HCT116 (cell line): ENCODE results near the gene CYRIA.

Experiments
- CBX3 ChIP-seq: IDR thresholded peaks from 2 replicates; pipeline ENCODE4 v1.6.1; 2012; ENCODE audit warnings: low read depth
- CEBPB ChIP-seq: IDR thresholded peaks from 2 replicates; pipeline ENCODE4 v1.6.1; 2012; ENCODE audit warnings: low read depth
- EZH2 ChIP-seq: fragments of 200-600 bp; sonication (generic); IDR thresholded peaks from 2 replicates; pipeline ENCODE4 v1.6.1; 2017; ENCODE audit warnings: antibody characterized with exemption, mixed run types
- FOSL1 ChIP-seq: IDR thresholded peaks from 2 replicates; pipeline ENCODE4 v1.6.1; 2012; ENCODE audit warnings: low read depth
- JUND ChIP-seq: IDR thresholded peaks from 2 replicates; pipeline ENCODE4 v1.6.1; 2012
- POLR2A ChIP-seq: IDR thresholded peaks from 2 replicates; pipeline ENCODE4 v1.7.0; 2011; ENCODE audit warnings: borderline replicate concordance; ENCODE audit not compliant: insufficient read depth, insufficient read length; ENCODE audit errors: extremely low read depth
- POLR2AphosphoS5 ChIP-seq: IDR thresholded peaks from 2 replicates; pipeline ENCODE4 v1.6.1; 2011; ENCODE audit warnings: mild to moderate bottlenecking, low read depth, low read length, moderate library complexity
- SP1 ChIP-seq: IDR thresholded peaks from 2 replicates; pipeline ENCODE4 v1.6.1; 2012; ENCODE audit warnings: low read depth
- YY1 ChIP-seq: IDR thresholded peaks from 2 replicates; pipeline ENCODE4 v1.6.1; 2011; ENCODE audit warnings: low read length, low read depth, moderate library complexity, mild to moderate bottlenecking; ENCODE audit not compliant: insufficient replicate concordance; ENCODE audit errors: extremely low read depth
- TF ChIP-seq, protein P1 (sequence below): IDR thresholded peaks from 2 replicates; pipeline ENCODE4 v1.6.1; 2012; ENCODE audit warnings: low read depth
- TF ChIP-seq, protein P2 (sequence below), 3 experiments: fragments of 200-600 bp in 1 of 3; sonication (generic) in 1 of 3; IDR thresholded peaks in 2 of 3; conservative IDR thresholded peaks in 1 of 3; 2 replicates each; pipeline ENCODE4 v1.5.1; 2012 to 2017; ENCODE audit warnings: low read depth in 2 of 3, low read length in 2 of 3, antibody characterized with exemption in 1 of 3, borderline replicate concordance in 1 of 3, control low read depth in 1 of 3, mild to moderate bottlenecking in 1 of 3, mixed read lengths in 1 of 3, mixed run types in 1 of 3, moderate library complexity in 1 of 3; ENCODE audit not compliant: insufficient read depth in 1 of 3
- TF ChIP-seq, protein P3 (sequence below): IDR thresholded peaks from 2 replicates; pipeline ENCODE4 v1.6.1; 2012

DNA sequence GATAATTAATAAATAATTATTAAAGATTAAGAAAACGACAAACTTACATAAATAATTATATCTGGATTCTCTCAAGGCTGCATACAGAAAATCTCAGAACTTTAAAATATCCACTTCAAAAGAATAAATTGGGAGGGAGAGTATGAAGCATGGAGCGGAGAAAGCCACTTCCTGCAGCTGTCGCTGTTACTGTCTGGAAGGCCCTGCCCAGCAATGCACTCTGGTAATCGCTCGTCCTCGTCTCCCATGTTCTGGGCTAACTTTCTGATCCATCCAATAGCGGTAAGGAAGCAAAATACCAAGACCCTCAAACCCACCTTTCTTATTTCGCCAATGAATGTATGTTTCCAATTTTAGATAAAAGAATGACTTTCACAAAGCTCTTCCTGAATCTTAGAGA lies 26.7 kb downstream of the CYRIA start:
- TF ChIP-seq, protein P1, sequence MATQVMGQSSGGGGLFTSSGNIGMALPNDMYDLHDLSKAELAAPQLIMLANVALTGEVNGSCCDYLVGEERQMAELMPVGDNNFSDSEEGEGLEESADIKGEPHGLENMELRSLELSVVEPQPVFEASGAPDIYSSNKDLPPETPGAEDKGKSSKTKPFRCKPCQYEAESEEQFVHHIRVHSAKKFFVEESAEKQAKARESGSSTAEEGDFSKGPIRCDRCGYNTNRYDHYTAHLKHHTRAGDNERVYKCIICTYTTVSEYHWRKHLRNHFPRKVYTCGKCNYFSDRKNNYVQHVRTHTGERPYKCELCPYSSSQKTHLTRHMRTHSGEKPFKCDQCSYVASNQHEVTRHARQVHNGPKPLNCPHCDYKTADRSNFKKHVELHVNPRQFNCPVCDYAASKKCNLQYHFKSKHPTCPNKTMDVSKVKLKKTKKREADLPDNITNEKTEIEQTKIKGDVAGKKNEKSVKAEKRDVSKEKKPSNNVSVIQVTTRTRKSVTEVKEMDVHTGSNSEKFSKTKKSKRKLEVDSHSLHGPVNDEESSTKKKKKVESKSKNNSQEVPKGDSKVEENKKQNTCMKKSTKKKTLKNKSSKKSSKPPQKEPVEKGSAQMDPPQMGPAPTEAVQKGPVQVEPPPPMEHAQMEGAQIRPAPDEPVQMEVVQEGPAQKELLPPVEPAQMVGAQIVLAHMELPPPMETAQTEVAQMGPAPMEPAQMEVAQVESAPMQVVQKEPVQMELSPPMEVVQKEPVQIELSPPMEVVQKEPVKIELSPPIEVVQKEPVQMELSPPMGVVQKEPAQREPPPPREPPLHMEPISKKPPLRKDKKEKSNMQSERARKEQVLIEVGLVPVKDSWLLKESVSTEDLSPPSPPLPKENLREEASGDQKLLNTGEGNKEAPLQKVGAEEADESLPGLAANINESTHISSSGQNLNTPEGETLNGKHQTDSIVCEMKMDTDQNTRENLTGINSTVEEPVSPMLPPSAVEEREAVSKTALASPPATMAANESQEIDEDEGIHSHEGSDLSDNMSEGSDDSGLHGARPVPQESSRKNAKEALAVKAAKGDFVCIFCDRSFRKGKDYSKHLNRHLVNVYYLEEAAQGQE, result no peak
- TF ChIP-seq CEBPB (no peak), POLR2A (no peak), YY1 (no peak), POLR2AphosphoS5 (no peak), JUND (no peak), EZH2 (no peak), SP1 (no peak), CBX3 (no peak), FOSL1 (no peak)
- TF ChIP-seq, protein P2, sequence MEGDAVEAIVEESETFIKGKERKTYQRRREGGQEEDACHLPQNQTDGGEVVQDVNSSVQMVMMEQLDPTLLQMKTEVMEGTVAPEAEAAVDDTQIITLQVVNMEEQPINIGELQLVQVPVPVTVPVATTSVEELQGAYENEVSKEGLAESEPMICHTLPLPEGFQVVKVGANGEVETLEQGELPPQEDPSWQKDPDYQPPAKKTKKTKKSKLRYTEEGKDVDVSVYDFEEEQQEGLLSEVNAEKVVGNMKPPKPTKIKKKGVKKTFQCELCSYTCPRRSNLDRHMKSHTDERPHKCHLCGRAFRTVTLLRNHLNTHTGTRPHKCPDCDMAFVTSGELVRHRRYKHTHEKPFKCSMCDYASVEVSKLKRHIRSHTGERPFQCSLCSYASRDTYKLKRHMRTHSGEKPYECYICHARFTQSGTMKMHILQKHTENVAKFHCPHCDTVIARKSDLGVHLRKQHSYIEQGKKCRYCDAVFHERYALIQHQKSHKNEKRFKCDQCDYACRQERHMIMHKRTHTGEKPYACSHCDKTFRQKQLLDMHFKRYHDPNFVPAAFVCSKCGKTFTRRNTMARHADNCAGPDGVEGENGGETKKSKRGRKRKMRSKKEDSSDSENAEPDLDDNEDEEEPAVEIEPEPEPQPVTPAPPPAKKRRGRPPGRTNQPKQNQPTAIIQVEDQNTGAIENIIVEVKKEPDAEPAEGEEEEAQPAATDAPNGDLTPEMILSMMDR (IDR thresholded peaks at IDR 0.05 in 2 of 3, conservative IDR thresholded peaks at IDR 0.05 in 1 of 3; ENCODE audit: borderline replicate concordance in 1 of 3, insufficient read depth in 1 of 3, low read depth in 2 of 3, low read length in 2 of 3), result no peak
- TF ChIP-seq, protein P3, sequence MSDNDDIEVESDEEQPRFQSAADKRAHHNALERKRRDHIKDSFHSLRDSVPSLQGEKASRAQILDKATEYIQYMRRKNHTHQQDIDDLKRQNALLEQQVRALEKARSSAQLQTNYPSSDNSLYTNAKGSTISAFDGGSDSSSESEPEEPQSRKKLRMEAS, result no peak
